Measurements from ENCODE around the gene SPIN1. TPM values are rescaled to one million over a fixed set of nuclear protein-coding genes. Genes with fewer than 3 reads are reported as not detected.

The SPIN1 gene
- total and polyA plus RNA-seq, 2 donors (not counting 3 experiments of a cell fraction or from before 2014, with no cell fraction given) = 38.1 to 56.8 TPM

- FAIRE-seq = no peak
- ChIA-PET POLR2A (no interaction called here), CTCF (interaction anchor here (1.2 kb wide), 1 partner anchor 30 kb away, joined by 3 read pairs; no protein-coding TSS in a partner anchor)
- Histone ChIP-seq H3K4me3 (replicated peaks in 1 of 3; ENCODE audit: insufficient read depth in 1 of 3, low read depth in 1 of 3, low read length in 3 of 3) (no peak overlapping the region), H3K36me3 (ENCODE audit: control insufficient read depth in 2 of 2, extremely low read depth in 1 of 2, insufficient read depth in 2 of 2, low read length in 2 of 2) (no peaks in the 10 kb centered on the region), H3K4me2 (ENCODE audit: insufficient read depth, low read length) (no peak overlapping the region), H2AFZ (ENCODE audit: low read depth, low read length) (no peak overlapping the region), H3K27ac (ENCODE audit: insufficient read depth, low read depth, low read length) (no peak overlapping the region), H3K27me3 (ENCODE audit: control insufficient read depth in 2 of 2, insufficient read depth in 2 of 2, low read length in 2 of 2) (no peaks in the 10 kb centered on the region), H3K4me1 (ENCODE audit: control insufficient read depth, extremely low read depth, insufficient read depth, low read length) (peaks cover 6% of the 10 kb centered on the region), H3K79me2 (ENCODE audit: control insufficient read depth, insufficient read depth, low read length) (peaks cover 52% of the 10 kb centered on the region), H3K9ac (replicated peaks; ENCODE audit: extremely low read depth, insufficient read depth, low read length) (no peak overlapping the region), H3K9me3 (replicated peaks; ENCODE audit: control insufficient read depth, insufficient read depth, low read length) (no peaks in the 10 kb centered on the region), H4K20me1 (replicated peaks; ENCODE audit: control insufficient read depth, extremely low read depth, insufficient read depth, low read length) (peaks cover 4% of the 10 kb centered on the region), H3K9me1 (replicated peaks; ENCODE audit: control insufficient read depth, extremely low read depth, insufficient read depth, low read length) (no peaks in the 10 kb centered on the region)
- intact Hi-C loops (cut with micrococcal nuclease) = no loop called here
- TF ChIP-seq EZH2 (IDR thresholded peaks at IDR 0.05; ENCODE audit: borderline replicate concordance, low read depth, low read length, severe bottlenecking) = no peak
- TF ChIP-seq MAX (IDR thresholded peaks at IDR 0.05; ENCODE audit: insufficient read depth, insufficient read length) = no peak
- no peak for TF ChIP-seq FOS (IDR thresholded peaks at IDR 0.05; ENCODE audit: borderline replicate concordance, insufficient read depth, low read length)
- no peak for TF ChIP-seq POLR2AphosphoS5 (IDR thresholded peaks at IDR 0.05; ENCODE audit: insufficient read depth, low read depth, low read length)
- no peak for TF ChIP-seq JUN (IDR thresholded peaks at IDR 0.05; ENCODE audit: borderline replicate concordance, insufficient read depth, insufficient read length, low read depth)
- no peak for TF ChIP-seq GATA2 (IDR thresholded peaks at IDR 0.05; ENCODE audit: insufficient read depth, insufficient read length, low read depth, low read length)
- no peak for TF ChIP-seq POLR2A (IDR thresholded peaks at IDR 0.05; ENCODE audit: low read depth, low read length)
- dilution Hi-C loops (cut with MboI; ENCODE audit: extremely low pct_ligation_motif_present, low sequenced_read_pairs) = no loop called here
- no TSS peak for BruUV-seq (replicated peaks)
- DNase-seq (ENCODE audit: low read depth, low spot score) = no peak
These were observed 38.4 kb downstream of the SPIN1 start for GRCh38 chr9:88426651-88427050.
